Neural cell (in vitro differentiated cells): ENCODE results near the gene TRIP6. TPM values are rescaled to one million over a fixed set of nuclear protein-coding genes. Genes with fewer than 3 reads are reported as not detected.

ENCODE experiments used
- H2AFZ ChIP-seq: fragments of 200-600, 300-800 bp; sonication (generic), shearing (Covaris generic); 2 replicates; pipeline ENCODE4 v1.6.0; 2014; ENCODE audit warnings: low read depth, mild to moderate bottlenecking, antibody characterized with exemption, low read length, moderate library complexity
- H3F3A ChIP-seq: fragments of 200-600 bp; shearing (Covaris generic); 2 replicates; pipeline ENCODE4 v1.6.1; 2016; ENCODE audit warnings: mild to moderate bottlenecking, moderate library complexity, mixed read lengths, antibody characterized with exemption, low read length; ENCODE audit not compliant: insufficient read depth, poor library complexity, severe bottlenecking
- H3K27ac ChIP-seq: fragments of 200-600, 300-800 bp; sonication (generic), shearing (Covaris generic); 2 replicates; pipeline ENCODE4 v1.5.1; 2014; ENCODE audit warnings: mild to moderate bottlenecking, low read length, moderate library complexity
- H3K27me3 ChIP-seq: fragments of 300-800, 200-600 bp; sonication (generic), shearing (Covaris generic); 2 replicates; pipeline ENCODE4 v1.6.0; 2014; ENCODE audit warnings: mild to moderate bottlenecking, low read depth, low read length, moderate library complexity; ENCODE audit not compliant: insufficient read depth
- H3K36me3 ChIP-seq: fragments of 300-800, 200-600 bp; sonication (generic), shearing (Covaris generic); 2 replicates; pipeline ENCODE4 v1.5.1; 2014; ENCODE audit warnings: mild to moderate bottlenecking, antibody characterized with exemption, low read length, moderate library complexity; ENCODE audit not compliant: insufficient read depth
- H3K4me2 ChIP-seq: fragments of 300-800, 200-600 bp; sonication (generic), shearing (Covaris generic); 2 replicates; pipeline ENCODE4 v1.6.0; 2014; ENCODE audit warnings: mild to moderate bottlenecking, low read length
- H3K4me3 ChIP-seq: fragments of 300-800, 200-600 bp; sonication (generic), shearing (Covaris generic); 2 replicates; pipeline ENCODE4 v1.5.1; 2014; ENCODE audit warnings: mild to moderate bottlenecking, low read length, moderate library complexity
- H3K79me2 ChIP-seq: fragments of 200-600 bp; shearing (Covaris generic); replicated peaks from 2 replicates; pipeline ENCODE4 v1.6.0; 2014; ENCODE audit warnings: mild to moderate bottlenecking, low read length, moderate library complexity; ENCODE audit not compliant: insufficient read depth
- H3K9ac ChIP-seq: fragments of 300-800, 200-600 bp; sonication (generic), shearing (Covaris generic); 2 replicates; pipeline ENCODE4 v1.6.1; 2016; ENCODE audit warnings: mild to moderate bottlenecking, low read length, mixed read lengths
- H3K9me2 ChIP-seq: fragments of 200-600 bp; shearing (Covaris generic); 2 replicates; pipeline ENCODE4 v1.6.1; 2016; ENCODE audit warnings: mild to moderate bottlenecking, low read length, mixed read lengths; ENCODE audit not compliant: insufficient read depth
- H3K9me3 ChIP-seq: fragments of 200-600, 300-800 bp; sonication (generic), shearing (Covaris generic); 2 replicates; pipeline ENCODE4 v1.6.1; 2016; ENCODE audit warnings: mild to moderate bottlenecking, mixed run types, low read length, moderate library complexity, mixed read lengths
- H4K20me1 ChIP-seq: fragments of 200-600 bp; shearing (Covaris generic); 2 replicates; pipeline ENCODE4 v1.6.1; 2016; ENCODE audit warnings: mild to moderate bottlenecking, mixed run types; ENCODE audit not compliant: insufficient read depth
- CTCF ChIP-seq: fragments of 450-650 bp; IDR thresholded peaks from 2 replicates; pipeline ENCODE4 v1.5.1; 2014; ENCODE audit warnings: antibody characterized with exemption, mild to moderate bottlenecking, moderate library complexity; ENCODE audit not compliant: poor library complexity, severe bottlenecking
- EP300 ChIP-seq: fragments of 450-650 bp; conservative IDR thresholded peaks from 2 replicates; pipeline ENCODE4 v1.6.1; 2014; ENCODE audit warnings: antibody characterized with exemption, mild to moderate bottlenecking, moderate library complexity; ENCODE audit not compliant: poor library complexity, severe bottlenecking
- EZH2 ChIP-seq: fragments of 200-600, 300-800 bp; shearing (Covaris generic), sonication (generic); IDR thresholded peaks from 2 replicates; pipeline ENCODE4 v1.6.1; 2014; ENCODE audit warnings: antibody characterized with exemption, low read length, borderline replicate concordance, mild to moderate bottlenecking; ENCODE audit not compliant: insufficient read depth, poor library complexity, severe bottlenecking
- MXI1 ChIP-seq: fragments of 450-650 bp; conservative IDR thresholded peaks from 2 replicates; pipeline ENCODE4 v1.6.1; 2014; ENCODE audit warnings: antibody characterized with exemption, mild to moderate bottlenecking; ENCODE audit not compliant: poor library complexity, severe bottlenecking
- POLR2AphosphoS5 ChIP-seq: IDR thresholded peaks from 2 replicates; pipeline ENCODE4 v1.6.1; 2012
- RAD21 ChIP-seq: fragments of 450-650 bp; conservative IDR thresholded peaks from 2 replicates; pipeline ENCODE4 v1.6.1; 2014; ENCODE audit warnings: antibody characterized with exemption, mild to moderate bottlenecking, moderate library complexity
- REST ChIP-seq: IDR thresholded peaks from 2 replicates; pipeline ENCODE4 v1.6.1; 2012; ENCODE audit warnings: borderline replicate concordance
- SMC3 ChIP-seq: fragments of 450-650 bp; conservative IDR thresholded peaks from 2 replicates; pipeline ENCODE4 v1.6.1; 2014; ENCODE audit warnings: antibody characterized with exemption, mild to moderate bottlenecking, moderate library complexity; ENCODE audit not compliant: poor library complexity
- TAF1 ChIP-seq: IDR thresholded peaks from 2 replicates; pipeline ENCODE4 v1.6.1; 2012; ENCODE audit warnings: low read depth
- polyA plus RNA-seq: library from polyadenylated mRNA; depleted of rRNA; stranded (reverse); fragments of >200 nt; gene quantifications from 2 replicates; pipeline ENCODE4 v1.2.3, GENCODE V29; 2014

Gene TRIP6
- polyA plus RNA-seq, 1 donor from 2014 or later = 2.1 TPM

- no peaks in the 10 kb centered on the region for H3K36me3 ChIP-seq
- no peak overlapping the region for H3K4me3 ChIP-seq
- H3K4me2 ChIP-seq = no peak overlapping the region
- no peak overlapping the region for H3K9ac ChIP-seq
- no peak overlapping the region for H3K27ac ChIP-seq
- no peaks in the 10 kb centered on the region for H3K79me2 ChIP-seq
- no peaks in the 10 kb centered on the region for H3K9me2 ChIP-seq
- H3K9me3 ChIP-seq = no peaks in the 10 kb centered on the region
- no peak overlapping the region for H2AFZ ChIP-seq
- H3F3A ChIP-seq = no peaks in the 10 kb centered on the region
- H3K27me3 ChIP-seq = peaks cover 14% of the 10 kb centered on the region
- no peaks in the 10 kb centered on the region for H4K20me1 ChIP-seq
- TF ChIP-seq SMC3 (no peak), MXI1 (no peak), EZH2 (no peak), EP300 (no peak)
Measured at GRCh38 chr7:100822236-100823139, 44.7 kb upstream of the TRIP6 start.

GRCh38 chr7:100823140-100823525, 44.1 kb upstream of the TRIP6 start:
- H4K20me1 ChIP-seq = no peaks in the 10 kb centered on the region
- H3K27me3 ChIP-seq = peaks cover 20% of the 10 kb centered on the region
- H3K79me2 ChIP-seq = no peaks in the 10 kb centered on the region
- no peak overlapping the region for H2AFZ ChIP-seq
- no peak overlapping the region for H3K27ac ChIP-seq
- H3K4me3 ChIP-seq = no peak overlapping the region
- no peak overlapping the region for H3K9ac ChIP-seq
- TF ChIP-seq RAD21 = no peak
- TF ChIP-seq TAF1 = no peak
- TF ChIP-seq MXI1 = no peak
- no peak for TF ChIP-seq CTCF
- no peak for TF ChIP-seq EZH2
- no peak for TF ChIP-seq REST
- no peak for TF ChIP-seq EP300
- TF ChIP-seq SMC3 = no peak
- TF ChIP-seq POLR2AphosphoS5 = no peak
- no peaks in the 10 kb centered on the region for H3K9me2 ChIP-seq
- no peaks in the 10 kb centered on the region for H3F3A ChIP-seq
- H3K4me2 ChIP-seq = no peak overlapping the region
- no peaks in the 10 kb centered on the region for H3K36me3 ChIP-seq
- no peaks in the 10 kb centered on the region for H3K9me3 ChIP-seq
